Measurements from ENCODE around the gene LTBP1.

The LTBP1 gene

DNA sequence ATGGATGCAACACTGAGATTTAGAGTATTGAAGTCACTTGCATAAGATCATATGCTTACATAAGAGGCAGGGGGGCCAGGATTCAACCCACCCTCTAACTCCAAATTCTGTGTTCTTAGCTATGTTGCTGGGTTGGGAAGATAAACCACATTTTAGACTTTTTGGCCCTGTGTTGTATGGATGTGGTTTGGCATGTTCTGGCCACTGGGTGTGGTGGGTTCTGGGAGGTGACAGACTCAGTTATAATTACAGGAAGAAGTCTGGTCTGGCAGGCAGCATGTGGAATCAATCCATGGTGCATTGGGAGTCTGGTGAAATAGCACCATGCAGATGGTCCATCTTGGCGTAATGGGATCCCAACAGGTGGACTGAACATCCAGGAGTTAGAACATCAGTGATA lies 138.9 kb downstream of the LTBP1 start:
- Histone ChIP-seq H3K36me3 (ENCODE audit: control insufficient read depth in 2 of 2, insufficient read depth in 2 of 2, low read length in 2 of 2) (no peaks in the 10 kb centered on the region), H3K4me3 (ENCODE audit: low read length in 2 of 2) (no peak overlapping the region), H3K4me1 (ENCODE audit: control insufficient read depth in 2 of 2, insufficient read depth in 2 of 2, low read length in 2 of 2) (peaks cover 0 to 3% of the 10 kb centered on the region in 2 donors), H3K27ac (ENCODE audit: low read depth in 2 of 2, low read length in 2 of 2) (no peak overlapping the region), H3K9me3 (ENCODE audit: control insufficient read depth in 2 of 2, low read length in 2 of 2) (no peaks in the 10 kb centered on the region), H3K27me3 (ENCODE audit: control insufficient read depth in 2 of 2, insufficient read depth in 2 of 2, low read length in 2 of 2) (no peaks in the 10 kb centered on the region), H3K9ac (ENCODE audit: low read depth in 1 of 2, low read length in 2 of 2) (no peak overlapping the region)

DNA sequence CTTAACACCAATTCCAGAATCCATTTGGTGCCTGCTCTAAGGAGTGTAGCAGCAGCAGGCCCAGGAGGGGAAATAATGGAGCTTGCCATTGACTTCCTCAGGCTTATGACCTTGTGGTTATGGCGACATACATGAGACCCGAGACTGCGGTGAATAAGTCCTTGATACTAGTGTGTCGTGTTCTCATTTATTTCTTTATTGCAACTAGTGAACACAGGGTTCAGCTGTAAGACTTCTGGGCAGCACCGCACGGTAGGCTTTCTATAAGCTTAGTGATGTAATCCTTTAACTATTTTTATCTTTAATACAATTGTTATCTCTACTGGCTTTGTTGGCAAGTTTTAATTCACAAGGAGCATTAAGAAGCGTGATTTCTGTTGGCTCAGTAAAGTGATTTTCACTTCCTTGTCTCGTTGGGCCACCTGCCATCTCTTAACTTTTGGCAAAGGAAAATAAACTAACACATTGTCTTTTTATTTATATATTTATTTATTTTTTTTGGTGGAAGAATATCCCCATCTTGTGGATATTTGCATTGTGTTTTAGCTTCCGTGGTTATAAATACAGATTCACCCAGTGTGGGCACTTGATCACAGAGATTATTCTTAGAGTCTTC lies 139.8 kb downstream of the LTBP1 start:
- no peak overlapping the region for H3K27ac ChIP-seq (ENCODE audit: low read depth in 2 of 2, low read length in 2 of 2)
- no peaks in the 10 kb centered on the region for H3K9me3 ChIP-seq (ENCODE audit: control insufficient read depth in 2 of 2, low read length in 2 of 2)
- H3K4me3 ChIP-seq (ENCODE audit: low read length in 2 of 2) = no peak overlapping the region
- no peak overlapping the region for H3K9ac ChIP-seq (ENCODE audit: low read depth in 1 of 2, low read length in 2 of 2)
- peaks cover 0 to 3% of the 10 kb centered on the region in 2 donors for H3K4me1 ChIP-seq (ENCODE audit: control insufficient read depth in 2 of 2, insufficient read depth in 2 of 2, low read length in 2 of 2)
- H3K27me3 ChIP-seq (ENCODE audit: control insufficient read depth in 2 of 2, insufficient read depth in 2 of 2, low read length in 2 of 2) = no peaks in the 10 kb centered on the region
- H3K36me3 ChIP-seq (ENCODE audit: control insufficient read depth in 2 of 2, insufficient read depth in 2 of 2, low read length in 2 of 2) = no peaks in the 10 kb centered on the region

DNA sequence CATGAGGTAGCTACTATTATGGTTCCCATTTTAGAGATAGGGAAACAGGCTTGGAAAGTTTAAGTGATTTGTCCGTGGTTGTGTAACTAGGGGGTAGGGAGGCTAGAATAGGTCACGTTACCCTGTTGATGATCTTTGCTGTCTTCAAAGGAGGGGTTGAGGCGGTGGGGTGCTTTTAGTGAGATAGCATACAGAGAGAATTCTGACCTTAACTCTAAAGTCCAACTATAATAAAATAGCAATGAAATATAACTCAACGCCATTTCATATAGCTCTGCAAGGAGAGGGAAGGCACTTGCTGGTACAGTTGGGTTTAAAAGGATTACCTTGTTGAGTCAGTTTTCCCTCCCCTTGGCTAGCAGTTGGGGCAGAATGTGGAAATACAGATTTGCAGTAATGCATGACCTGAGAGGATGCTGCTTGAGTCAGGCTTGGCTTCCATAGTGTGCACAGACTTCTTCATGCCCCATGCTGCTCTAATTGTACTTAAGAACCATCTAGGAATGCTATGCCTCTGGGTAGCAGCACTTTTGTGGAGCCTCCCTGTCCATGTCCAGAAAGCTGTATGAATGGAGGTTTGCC lies 143.9 kb downstream of the LTBP1 start:
- Histone ChIP-seq H3K27ac (ENCODE audit: low read depth in 2 of 2, low read length in 2 of 2) (no peak overlapping the region), H3K4me1 (ENCODE audit: control insufficient read depth in 2 of 2, insufficient read depth in 2 of 2, low read length in 2 of 2) (peaks cover 0 to 3% of the 10 kb centered on the region in 2 donors), H3K4me3 (ENCODE audit: low read length in 2 of 2) (no peak overlapping the region), H3K27me3 (ENCODE audit: control insufficient read depth in 2 of 2, insufficient read depth in 2 of 2, low read length in 2 of 2) (no peaks in the 10 kb centered on the region), H3K9me3 (ENCODE audit: control insufficient read depth in 2 of 2, low read length in 2 of 2) (no peaks in the 10 kb centered on the region), H3K9ac (ENCODE audit: low read depth in 1 of 2, low read length in 2 of 2) (no peak overlapping the region), H3K36me3 (ENCODE audit: control insufficient read depth in 2 of 2, insufficient read depth in 2 of 2, low read length in 2 of 2) (no peaks in the 10 kb centered on the region)

DNA sequence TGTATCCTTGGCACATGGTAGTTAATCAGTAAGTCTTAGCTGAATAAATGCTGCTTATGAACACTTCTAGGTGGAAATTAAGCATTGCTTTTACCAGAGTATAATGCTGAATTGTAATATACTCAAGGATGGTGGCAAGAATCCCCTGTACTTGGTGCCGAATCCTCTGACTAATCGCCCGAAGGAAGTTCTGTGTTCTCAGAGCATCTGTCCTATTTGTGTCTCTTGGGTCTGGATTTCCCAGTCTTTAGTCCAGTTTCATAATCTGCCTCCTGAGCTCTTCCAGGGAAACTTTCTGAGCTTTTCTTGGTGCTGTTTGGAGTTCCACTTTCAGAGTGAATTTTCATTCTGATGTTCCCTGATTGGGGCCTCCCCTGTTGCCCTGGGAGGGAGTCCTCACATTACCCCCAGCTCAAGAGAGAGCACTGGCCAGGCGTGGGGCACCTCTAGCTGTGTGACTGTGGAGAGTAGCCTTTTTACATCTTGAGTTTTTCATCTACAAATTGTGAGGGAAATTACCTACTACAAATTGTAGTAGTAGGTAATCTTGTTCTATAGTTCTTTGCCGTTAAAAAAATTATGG lies 144.9 kb downstream of the LTBP1 start:
- Histone ChIP-seq H3K9me3 (ENCODE audit: control insufficient read depth in 2 of 2, low read length in 2 of 2) (no peaks in the 10 kb centered on the region), H3K36me3 (ENCODE audit: control insufficient read depth in 2 of 2, insufficient read depth in 2 of 2, low read length in 2 of 2) (no peaks in the 10 kb centered on the region), H3K27ac (ENCODE audit: low read depth in 2 of 2, low read length in 2 of 2) (no peak overlapping the region), H3K27me3 (ENCODE audit: control insufficient read depth in 2 of 2, insufficient read depth in 2 of 2, low read length in 2 of 2) (no peaks in the 10 kb centered on the region), H3K9ac (ENCODE audit: low read depth in 1 of 2, low read length in 2 of 2) (no peak overlapping the region), H3K4me3 (ENCODE audit: low read length in 2 of 2) (no peak overlapping the region), H3K4me1 (ENCODE audit: control insufficient read depth in 2 of 2, insufficient read depth in 2 of 2, low read length in 2 of 2) (no peaks in the 10 kb centered on the region)

DNA sequence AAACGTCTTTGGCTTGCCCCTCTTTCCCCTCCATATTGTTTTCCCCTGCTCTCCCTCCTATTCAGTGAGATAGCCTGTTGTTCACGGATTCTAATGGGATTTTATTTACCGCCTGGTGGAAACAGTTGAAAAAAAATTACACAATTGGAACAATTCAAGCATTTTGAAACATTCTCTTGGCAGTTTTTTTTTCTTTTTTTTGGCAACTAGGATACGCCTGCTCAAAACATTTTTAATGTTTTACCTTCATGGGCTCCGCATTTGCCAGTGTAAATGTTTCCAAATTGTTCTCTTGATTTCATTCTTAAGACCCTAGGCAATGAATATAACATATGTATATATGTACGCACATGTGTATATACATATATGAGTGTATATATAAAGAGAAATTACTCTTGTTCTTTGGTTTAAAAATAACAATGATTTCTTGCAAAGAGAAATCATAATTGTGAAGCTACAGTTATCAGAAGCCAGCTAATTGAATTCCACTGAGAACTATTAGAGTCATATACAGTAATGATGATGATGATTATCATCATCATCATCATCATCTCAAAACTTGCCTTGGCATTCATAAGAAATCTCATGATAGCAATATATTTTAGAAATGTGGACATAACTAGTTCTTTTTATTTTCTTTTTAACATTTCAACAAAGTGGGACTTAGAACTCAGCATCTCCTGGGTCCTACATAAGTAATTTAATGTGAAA lies 146.7 kb downstream of the LTBP1 start:
- H3K9ac ChIP-seq (ENCODE audit: low read depth in 1 of 2, low read length in 2 of 2) = no peak overlapping the region
- no peak overlapping the region for H3K4me3 ChIP-seq (ENCODE audit: low read length in 2 of 2)
- H3K27ac ChIP-seq (ENCODE audit: low read depth in 2 of 2, low read length in 2 of 2) = no peak overlapping the region
- H3K27me3 ChIP-seq (ENCODE audit: control insufficient read depth in 2 of 2, insufficient read depth in 2 of 2, low read length in 2 of 2) = no peaks in the 10 kb centered on the region
- H3K36me3 ChIP-seq (ENCODE audit: control insufficient read depth in 2 of 2, insufficient read depth in 2 of 2, low read length in 2 of 2) = no peaks in the 10 kb centered on the region
- H3K9me3 ChIP-seq (ENCODE audit: control insufficient read depth in 2 of 2, low read length in 2 of 2) = no peaks in the 10 kb centered on the region
- H3K4me1 ChIP-seq (ENCODE audit: control insufficient read depth in 2 of 2, insufficient read depth in 2 of 2, low read length in 2 of 2) = no peaks in the 10 kb centered on the region

DNA sequence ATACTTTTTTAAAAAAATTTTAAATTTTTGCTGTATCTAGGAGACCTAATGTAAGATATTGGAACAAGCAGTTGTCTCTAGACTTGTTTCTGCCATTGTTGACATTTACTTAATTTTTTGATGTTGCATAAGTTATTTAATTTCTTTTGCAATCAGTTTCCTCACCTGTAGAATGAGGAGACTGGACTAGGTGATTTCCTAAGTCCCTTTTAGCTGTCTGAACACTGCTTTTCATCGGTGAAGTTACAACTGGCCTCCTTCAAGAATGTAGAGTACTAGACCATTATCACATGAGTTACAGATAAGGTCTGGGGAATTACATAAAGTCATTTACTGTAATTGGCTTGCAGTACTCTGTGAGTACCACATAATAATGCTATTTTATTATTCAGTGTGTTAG lies 147.6 kb downstream of the LTBP1 start:
- no peaks in the 10 kb centered on the region for H3K9me3 ChIP-seq (ENCODE audit: control insufficient read depth in 2 of 2, low read length in 2 of 2)
- no peak overlapping the region for H3K4me3 ChIP-seq (ENCODE audit: low read length in 2 of 2)
- no peaks in the 10 kb centered on the region for H3K27me3 ChIP-seq (ENCODE audit: control insufficient read depth in 2 of 2, insufficient read depth in 2 of 2, low read length in 2 of 2)
- no peak overlapping the region for H3K27ac ChIP-seq (ENCODE audit: low read depth in 2 of 2, low read length in 2 of 2)
- H3K36me3 ChIP-seq (ENCODE audit: control insufficient read depth in 2 of 2, insufficient read depth in 2 of 2, low read length in 2 of 2) = no peaks in the 10 kb centered on the region
- no peak overlapping the region for H3K9ac ChIP-seq (ENCODE audit: low read depth in 1 of 2, low read length in 2 of 2)
- H3K4me1 ChIP-seq (ENCODE audit: control insufficient read depth in 2 of 2, insufficient read depth in 2 of 2, low read length in 2 of 2) = no peaks in the 10 kb centered on the region

DNA sequence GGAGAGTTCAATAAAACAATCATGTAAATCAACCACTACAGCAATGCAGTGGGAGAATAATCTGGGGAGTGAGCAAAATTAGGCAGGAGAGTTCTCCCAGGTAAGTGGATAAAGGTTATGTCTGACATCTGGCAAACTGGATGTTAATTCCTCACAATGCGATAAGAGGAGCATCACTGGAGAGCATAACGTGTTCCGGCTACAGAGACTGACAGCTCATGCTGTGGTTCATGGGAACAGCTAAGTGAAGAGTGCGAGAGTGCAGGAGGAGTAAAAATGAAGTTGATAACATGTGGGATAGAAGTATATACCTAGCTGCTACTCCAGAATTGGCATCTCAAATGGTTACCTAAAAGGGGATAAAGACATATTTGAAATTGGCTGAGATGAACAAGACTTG lies 153.2 kb downstream of the LTBP1 start:
- Histone ChIP-seq H3K27ac (ENCODE audit: low read depth in 2 of 2, low read length in 2 of 2) (no peak overlapping the region), H3K36me3 (ENCODE audit: control insufficient read depth in 2 of 2, insufficient read depth in 2 of 2, low read length in 2 of 2) (no peaks in the 10 kb centered on the region), H3K9me3 (ENCODE audit: control insufficient read depth in 2 of 2, low read length in 2 of 2) (no peaks in the 10 kb centered on the region), H3K4me1 (ENCODE audit: control insufficient read depth in 2 of 2, insufficient read depth in 2 of 2, low read length in 2 of 2) (no peaks in the 10 kb centered on the region), H3K4me3 (ENCODE audit: low read length in 2 of 2) (no peak overlapping the region), H3K9ac (ENCODE audit: low read depth in 1 of 2, low read length in 2 of 2) (no peak overlapping the region), H3K27me3 (ENCODE audit: control insufficient read depth in 2 of 2, insufficient read depth in 2 of 2, low read length in 2 of 2) (no peaks in the 10 kb centered on the region)

DNA sequence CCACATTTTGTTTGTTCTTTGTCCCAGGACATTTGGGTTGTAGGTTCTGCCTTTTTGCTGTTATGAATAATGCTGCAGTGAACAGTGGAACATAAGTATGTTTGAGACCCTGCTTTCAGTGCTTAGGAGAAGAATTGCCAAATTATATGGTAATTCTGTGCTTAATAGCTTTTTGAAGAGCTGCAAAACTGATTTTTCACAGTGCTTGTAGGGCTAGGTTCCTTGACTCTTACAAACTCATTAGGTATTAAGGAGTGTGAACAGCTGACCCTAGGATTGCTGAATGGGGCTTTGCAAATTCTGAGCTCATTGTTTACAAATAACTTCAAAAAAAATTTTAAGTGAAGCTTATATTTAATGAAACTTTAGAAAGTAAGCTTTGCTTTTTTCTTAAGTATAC lies 154.2 kb downstream of the LTBP1 start:
- Histone ChIP-seq H3K27ac (ENCODE audit: low read depth in 2 of 2, low read length in 2 of 2) (no peak overlapping the region), H3K4me1 (ENCODE audit: control insufficient read depth in 2 of 2, insufficient read depth in 2 of 2, low read length in 2 of 2) (no peaks in the 10 kb centered on the region), H3K9ac (ENCODE audit: low read depth in 1 of 2, low read length in 2 of 2) (no peak overlapping the region), H3K27me3 (ENCODE audit: control insufficient read depth in 2 of 2, insufficient read depth in 2 of 2, low read length in 2 of 2) (no peaks in the 10 kb centered on the region), H3K9me3 (ENCODE audit: control insufficient read depth in 2 of 2, low read length in 2 of 2) (no peaks in the 10 kb centered on the region), H3K4me3 (ENCODE audit: low read length in 2 of 2) (no peak overlapping the region), H3K36me3 (ENCODE audit: control insufficient read depth in 2 of 2, insufficient read depth in 2 of 2, low read length in 2 of 2) (no peaks in the 10 kb centered on the region)

DNA sequence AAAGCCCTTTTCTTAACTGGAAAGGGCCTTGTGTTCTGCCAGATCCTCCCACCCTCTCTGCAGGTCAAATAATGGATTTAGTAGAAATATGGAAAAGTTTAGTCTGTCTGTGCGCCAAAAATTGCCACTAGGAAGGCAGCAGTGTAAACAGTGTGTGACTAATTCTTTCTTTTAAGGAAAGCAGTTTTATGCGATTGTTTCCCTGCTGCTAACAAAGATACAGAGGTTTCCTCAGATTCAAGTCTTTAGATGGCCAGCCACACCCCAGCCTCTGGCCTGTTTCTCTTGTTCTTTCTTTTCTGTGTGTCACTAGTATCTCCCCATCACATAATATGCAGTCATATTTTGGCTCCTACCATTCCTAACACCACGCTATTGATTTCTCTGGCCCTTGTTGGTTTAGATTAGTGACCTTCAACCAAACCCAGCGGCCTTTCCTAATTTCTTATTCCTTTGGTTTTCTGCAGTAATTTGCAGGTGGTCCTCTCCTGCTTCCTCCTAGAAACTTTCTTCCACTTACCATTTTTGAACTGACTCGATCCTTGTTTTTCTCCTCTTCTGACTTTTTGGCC lies 157.4 kb downstream of the LTBP1 start:
- Histone ChIP-seq H3K27me3 (ENCODE audit: control insufficient read depth in 2 of 2, insufficient read depth in 2 of 2, low read length in 2 of 2) (no peaks in the 10 kb centered on the region), H3K36me3 (ENCODE audit: control insufficient read depth in 2 of 2, insufficient read depth in 2 of 2, low read length in 2 of 2) (no peaks in the 10 kb centered on the region), H3K9me3 (ENCODE audit: control insufficient read depth in 2 of 2, low read length in 2 of 2) (no peaks in the 10 kb centered on the region), H3K4me1 (ENCODE audit: control insufficient read depth in 2 of 2, insufficient read depth in 2 of 2, low read length in 2 of 2) (peaks cover 0 to 2% of the 10 kb centered on the region in 2 donors), H3K9ac (ENCODE audit: low read depth in 1 of 2, low read length in 2 of 2) (no peak overlapping the region), H3K27ac (ENCODE audit: low read depth in 2 of 2, low read length in 2 of 2) (no peak overlapping the region), H3K4me3 (ENCODE audit: low read length in 2 of 2) (no peak overlapping the region)

DNA sequence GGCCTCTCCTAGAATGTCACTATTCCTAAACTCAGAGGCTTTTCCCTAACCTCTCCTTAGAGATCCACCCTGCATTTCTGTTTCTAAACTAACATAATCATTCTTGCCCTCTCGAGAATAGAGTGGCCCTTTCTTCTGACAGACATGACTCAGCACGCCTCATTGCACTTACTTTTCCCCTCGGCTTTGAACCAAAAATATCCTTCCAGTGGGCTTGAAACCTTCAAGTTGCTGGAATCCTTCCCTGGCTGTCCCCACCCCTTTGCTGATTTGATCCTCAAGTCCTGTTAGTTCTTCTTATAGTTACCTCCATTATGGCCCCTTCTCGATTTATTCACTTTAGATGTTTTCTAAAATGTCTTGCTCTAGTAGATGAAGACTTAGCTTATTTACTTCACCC lies 158.0 kb downstream of the LTBP1 start:
- H3K4me3 ChIP-seq (ENCODE audit: low read length in 2 of 2) = no peak overlapping the region
- H3K9me3 ChIP-seq (ENCODE audit: control insufficient read depth in 2 of 2, low read length in 2 of 2) = no peaks in the 10 kb centered on the region
- no peak overlapping the region for H3K27ac ChIP-seq (ENCODE audit: low read depth in 2 of 2, low read length in 2 of 2)
- H3K36me3 ChIP-seq (ENCODE audit: control insufficient read depth in 2 of 2, insufficient read depth in 2 of 2, low read length in 2 of 2) = no peaks in the 10 kb centered on the region
- H3K9ac ChIP-seq (ENCODE audit: low read depth in 1 of 2, low read length in 2 of 2) = no peak overlapping the region
- H3K27me3 ChIP-seq (ENCODE audit: control insufficient read depth in 2 of 2, insufficient read depth in 2 of 2, low read length in 2 of 2) = no peaks in the 10 kb centered on the region
- peaks cover 0 to 3% of the 10 kb centered on the region in 2 donors for H3K4me1 ChIP-seq (ENCODE audit: control insufficient read depth in 2 of 2, insufficient read depth in 2 of 2, low read length in 2 of 2)
